ENCODE data around the gene LORICRIN.

Gene LORICRIN

GRCh38 chr1:153250166-153250565 lies 9.3 kb upstream of the LORICRIN start:
- no peak for DNase-seq

GRCh38 chr1:153251087-153251486 lies 8.4 kb upstream of the LORICRIN start:
- DNase-seq = no peak

GRCh38 chr1:153251562-153251961 lies 7.9 kb upstream of the LORICRIN start:
- no peak for DNase-seq

GRCh38 chr1:153251988-153252387 lies 7.5 kb upstream of the LORICRIN start:
- no peak for DNase-seq

- no peak for DNase-seq
Measured at GRCh38 chr1:153253076-153253475, 6.4 kb upstream of the LORICRIN start.

- DNase-seq = no peak
Measured at GRCh38 chr1:153253693-153254092, 5.8 kb upstream of the LORICRIN start.

GRCh38 chr1:153260585-153261280 lies 1.2 kb downstream of the LORICRIN start:
- no peak for DNase-seq

- DNase-seq = no peak
Measured at GRCh38 chr1:153261281-153262069, 2.0 kb downstream of the LORICRIN start.

GRCh38 chr1:153262070-153262366 lies 2.5 kb downstream of the LORICRIN start:
- no peak for DNase-seq

GRCh38 chr1:153262462-153263157 lies 3.1 kb downstream of the LORICRIN start:
- DNase-seq = no peak

GRCh38 chr1:153265457-153265856 lies 6.0 kb downstream of the LORICRIN start:
- no peak for DNase-seq

- no peak for DNase-seq
Measured at GRCh38 chr1:153271711-153272110, 12.2 kb downstream of the LORICRIN start.

- no peak for DNase-seq
Measured at GRCh38 chr1:153272186-153272585, 12.7 kb downstream of the LORICRIN start.

GRCh38 chr1:153277852-153278251 lies 18.4 kb downstream of the LORICRIN start:
- peak; percentile 8 to 39 for DNase-seq

- DNase-seq = peak in 1 of 2 experiments; percentile 25
Measured at GRCh38 chr1:153288634-153289275, 29.3 kb downstream of the LORICRIN start.

- DNase-seq = no peak
Measured at GRCh38 chr1:153291514-153291913, 32.0 kb downstream of the LORICRIN start.

- DNase-seq = no peak
Measured at GRCh38 chr1:153292185-153292584, 32.7 kb downstream of the LORICRIN start.

GRCh38 chr1:153292740-153293479 lies 33.4 kb downstream of the LORICRIN start:
- no peak for DNase-seq

GRCh38 chr1:153293480-153293775 lies 33.9 kb downstream of the LORICRIN start:
- DNase-seq = no peak

GRCh38 chr1:153293851-153294250 lies 34.4 kb downstream of the LORICRIN start:
- DNase-seq = no peak

- DNase-seq = no peak
Measured at GRCh38 chr1:153302308-153302707, 42.8 kb downstream of the LORICRIN start.

GRCh38 chr1:153305682-153306081 lies 46.2 kb downstream of the LORICRIN start:
- DNase-seq = no peak
